Endothelial cell of umbilical vein (primary cell): ENCODE results near the gene HTATSF1. TPM values are rescaled to one million over a fixed set of nuclear protein-coding genes. Genes with fewer than 3 reads are reported as not detected.

Source experiments
- BruUV-seq: library from RNA; stranded (reverse); fragments of 400-500 nt; replicated peaks from 2 replicates; lab custom pipeline; 2021; lab: Mats Ljungman, UMichigan
- CTCF ChIA-PET: fragments of 300-600, 350-600 bp; sonication (Branson Sonifier 250); formaldehyde crosslinking; loops from one replicate; lab custom pipeline; 2021; ENCODE audit warnings: antibody characterized with exemption, inconsistent platforms; lab: Charles Lee
- POLR2A ChIA-PET: fragments of 300-600, 350-600 bp; sonication (Branson Sonifier 250); formaldehyde crosslinking; loops from one replicate; lab custom pipeline; 2021; ENCODE audit warnings: antibody characterized with exemption, inconsistent platforms; lab: Charles Lee
- DNase-seq: peaks from one replicate; pipeline ENCODE4 v3.0.0-alpha.2; 2011; ENCODE audit warnings: low read depth, low spot score
- FAIRE-seq: peaks from 2 replicates; lab custom pipeline; 2011; peaks lifted over from hg19 to GRCh38; lab: Jason Lieb, UNC
- H2AFZ ChIP-seq: 2 replicates; pipeline ENCODE4 v1.6.0; 2012; ENCODE audit warnings: low read depth, low read length, control low read depth, inconsistent platforms
- H3K27ac ChIP-seq: 2 replicates; pipeline ENCODE4 v1.5.1; 2011; ENCODE audit warnings: low read depth, mild to moderate bottlenecking, control low read depth, low read length, moderate library complexity; ENCODE audit not compliant: insufficient read depth
- H3K27me3 ChIP-seq, 2 experiments: 2 replicates each; pipeline versions ENCODE4 v1.6.0 to v1.6.1; 2011; ENCODE audit warnings: low read length in 2 of 2, mixed read lengths in 1 of 2; ENCODE audit not compliant: control insufficient read depth in 2 of 2, insufficient read depth in 2 of 2
- H3K36me3 ChIP-seq, 2 experiments: 2 replicates in 1 of 2; 3 replicates in 1 of 2; pipeline ENCODE4 v1.5.1; 2011; ENCODE audit warnings: low read length in 2 of 2, mild to moderate bottlenecking in 1 of 2, moderate library complexity in 1 of 2; ENCODE audit not compliant: control insufficient read depth in 2 of 2, insufficient read depth in 2 of 2; ENCODE audit errors: extremely low read depth in 1 of 2
- H3K4me1 ChIP-seq: 3 replicates; pipeline ENCODE4 v1.5.1; 2011; ENCODE audit warnings: mild to moderate bottlenecking, low read length; ENCODE audit not compliant: control insufficient read depth, insufficient read depth; ENCODE audit errors: extremely low read depth
- H3K4me2 ChIP-seq: 2 replicates; pipeline ENCODE4 v1.6.1; 2011; ENCODE audit warnings: low read length, control low read depth, mixed read lengths; ENCODE audit not compliant: insufficient read depth
- H3K4me3 ChIP-seq, 3 experiments: fragments of 200-600 bp in 1 of 3; sonication (generic), shearing (Covaris generic) in 1 of 3; replicated peaks in 1 of 3; 2 replicates each; pipeline ENCODE4 v1.5.1; 2011 to 2016; ENCODE audit warnings: control low read depth in 3 of 3, low read length in 3 of 3, mild to moderate bottlenecking in 2 of 3, inconsistent platforms in 1 of 3, low read depth in 1 of 3, moderate library complexity in 1 of 3; ENCODE audit not compliant: insufficient read depth in 1 of 3
- H3K79me2 ChIP-seq: 2 replicates; pipeline ENCODE4 v1.6.0; 2012; ENCODE audit warnings: low read length, inconsistent platforms; ENCODE audit not compliant: control insufficient read depth, insufficient read depth
- H3K9ac ChIP-seq: replicated peaks from 2 replicates; pipeline ENCODE3; 2011; ENCODE audit warnings: low read length, control low read depth; ENCODE audit not compliant: insufficient read depth; ENCODE audit errors: extremely low read depth
- H3K9me1 ChIP-seq: replicated peaks from 3 replicates; pipeline ENCODE4 v1.6.0; 2011; ENCODE audit warnings: mild to moderate bottlenecking, low read length; ENCODE audit not compliant: control insufficient read depth, insufficient read depth; ENCODE audit errors: extremely low read depth
- H3K9me3 ChIP-seq: replicated peaks from 2 replicates; pipeline ENCODE4 v1.5.1; 2012; ENCODE audit warnings: low read length, inconsistent platforms; ENCODE audit not compliant: control insufficient read depth, insufficient read depth
- H4K20me1 ChIP-seq: replicated peaks from 2 replicates; pipeline ENCODE3; 2011; ENCODE audit warnings: mild to moderate bottlenecking, low read length; ENCODE audit not compliant: control insufficient read depth, insufficient read depth; ENCODE audit errors: extremely low read depth
- EZH2 ChIP-seq: IDR thresholded peaks from 2 replicates; pipeline ENCODE4 v1.6.1; 2012; ENCODE audit warnings: borderline replicate concordance, low read depth, mild to moderate bottlenecking, moderate library complexity, low read length, inconsistent platforms; ENCODE audit not compliant: severe bottlenecking
- FOS ChIP-seq: IDR thresholded peaks from 2 replicates; pipeline ENCODE4 v1.6.1; 2011; ENCODE audit warnings: mild to moderate bottlenecking, low read length, moderate library complexity, borderline replicate concordance; ENCODE audit not compliant: insufficient read depth
- POLR2A ChIP-seq: IDR thresholded peaks from 2 replicates; pipeline ENCODE4 v1.6.1; 2012; ENCODE audit warnings: low read depth, mild to moderate bottlenecking, control low read depth, low read length
- dilution Hi-C: fragments of 300-500 bp; cut with MboI; formaldehyde crosslinking; loops from one replicate; pipeline ENCODE4 v1.15.0; 2019; ENCODE audit warnings: low sequenced_read_pairs; ENCODE audit not compliant: extremely low pct_ligation_motif_present
- intact Hi-C: fragments of 100-400 bp; cut with micrococcal nuclease; formaldehyde crosslinking; loops from one replicate; pipeline ENCODE4 v1.10.0; 2022
- polyA plus RNA-seq, 4 experiments: library from polyadenylated mRNA; depleted of rRNA in 3 of 4; stranded (reverse) in 3 of 4; unstranded in 1 of 4; fragments of >200 nt; gene quantifications; 2 replicates each; pipeline versions ENCODE4 v1.2.1 to v1.2.3, GENCODE V29; 2011 to 2012; ENCODE audit warnings: missing spikeins in 1 of 4
- total RNA-seq: library from RNA; stranded (reverse); gene quantifications from 2 replicates; pipeline ENCODE4 v1.2.3, GENCODE V29; 2021
- TF ChIP-seq, protein P1 (sequence below), 2 donors: IDR thresholded peaks; 1 replicate in 1 of 2; 2 replicates in 1 of 2; pipeline ENCODE4 v1.5.1; 2011; ENCODE audit warnings: low read length in 2 of 2, mild to moderate bottlenecking in 2 of 2, moderate library complexity in 2 of 2, control low read depth in 1 of 2, inconsistent platforms in 1 of 2, low read depth in 1 of 2; ENCODE audit not compliant: insufficient read depth in 1 of 2; ENCODE audit errors: extremely low read depth in 1 of 2

Gene HTATSF1
- total and polyA plus RNA-seq, 2 donors (not counting 3 experiments of a cell fraction or from before 2014, with no cell fraction given), result 1.0 to 31.1 TPM

DNA sequence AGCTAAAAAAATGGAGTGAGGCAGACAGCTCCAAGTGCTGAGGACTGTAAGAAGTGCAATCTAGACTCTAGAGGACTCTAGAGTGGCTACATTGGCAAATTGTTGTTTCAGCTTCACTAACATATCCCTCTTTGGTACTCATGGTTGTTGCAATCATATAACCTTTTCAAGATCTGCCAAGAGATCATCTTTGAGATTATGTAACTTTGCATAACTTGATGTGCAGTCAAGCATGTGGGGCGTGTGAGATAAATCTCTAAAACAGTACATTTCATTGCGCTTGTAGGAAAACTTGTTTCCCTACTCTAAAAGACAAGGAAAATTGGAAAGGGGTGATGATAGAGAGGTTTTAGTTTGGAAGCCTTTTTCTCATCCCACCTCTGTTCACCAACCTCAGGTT is 20.9 kb upstream of the HTATSF1 start:
- dilution Hi-C loops, result no loop called here
- ChIA-PET POLR2A (no interaction called here), CTCF (interaction anchor here (1.8 kb wide), 1 partner anchor 448 kb away, joined by 7 read pairs; no protein-coding TSS in a partner anchor)
- FAIRE-seq (no peak), DNase-seq (no peak)
- Histone ChIP-seq H3K9me3 (no peaks in the 10 kb centered on the region), H3K27ac (no peak overlapping the region), H3K36me3 (no peaks in the 10 kb centered on the region), H3K4me1 (no peaks in the 10 kb centered on the region), H3K9me1 (no peaks in the 10 kb centered on the region), H4K20me1 (no peaks in the 10 kb centered on the region), H3K4me3 (no peak overlapping the region), H3K79me2 (no peaks in the 10 kb centered on the region), H3K27me3 (no peaks in the 10 kb centered on the region), H3K4me2 (no peak overlapping the region), H2AFZ (no peak overlapping the region), H3K9ac (no peak overlapping the region)
- intact Hi-C loops, result no loop called here
- no TSS peak for BruUV-seq
- TF ChIP-seq, protein P1, sequence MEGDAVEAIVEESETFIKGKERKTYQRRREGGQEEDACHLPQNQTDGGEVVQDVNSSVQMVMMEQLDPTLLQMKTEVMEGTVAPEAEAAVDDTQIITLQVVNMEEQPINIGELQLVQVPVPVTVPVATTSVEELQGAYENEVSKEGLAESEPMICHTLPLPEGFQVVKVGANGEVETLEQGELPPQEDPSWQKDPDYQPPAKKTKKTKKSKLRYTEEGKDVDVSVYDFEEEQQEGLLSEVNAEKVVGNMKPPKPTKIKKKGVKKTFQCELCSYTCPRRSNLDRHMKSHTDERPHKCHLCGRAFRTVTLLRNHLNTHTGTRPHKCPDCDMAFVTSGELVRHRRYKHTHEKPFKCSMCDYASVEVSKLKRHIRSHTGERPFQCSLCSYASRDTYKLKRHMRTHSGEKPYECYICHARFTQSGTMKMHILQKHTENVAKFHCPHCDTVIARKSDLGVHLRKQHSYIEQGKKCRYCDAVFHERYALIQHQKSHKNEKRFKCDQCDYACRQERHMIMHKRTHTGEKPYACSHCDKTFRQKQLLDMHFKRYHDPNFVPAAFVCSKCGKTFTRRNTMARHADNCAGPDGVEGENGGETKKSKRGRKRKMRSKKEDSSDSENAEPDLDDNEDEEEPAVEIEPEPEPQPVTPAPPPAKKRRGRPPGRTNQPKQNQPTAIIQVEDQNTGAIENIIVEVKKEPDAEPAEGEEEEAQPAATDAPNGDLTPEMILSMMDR (IDR thresholded peaks at IDR 0.05; ENCODE audit: extremely low read depth in 1 of 2, insufficient read depth in 1 of 2, low read depth in 1 of 2, low read length in 2 of 2), result no peak
- TF ChIP-seq EZH2, result no peak
- no peak for TF ChIP-seq POLR2A

DNA sequence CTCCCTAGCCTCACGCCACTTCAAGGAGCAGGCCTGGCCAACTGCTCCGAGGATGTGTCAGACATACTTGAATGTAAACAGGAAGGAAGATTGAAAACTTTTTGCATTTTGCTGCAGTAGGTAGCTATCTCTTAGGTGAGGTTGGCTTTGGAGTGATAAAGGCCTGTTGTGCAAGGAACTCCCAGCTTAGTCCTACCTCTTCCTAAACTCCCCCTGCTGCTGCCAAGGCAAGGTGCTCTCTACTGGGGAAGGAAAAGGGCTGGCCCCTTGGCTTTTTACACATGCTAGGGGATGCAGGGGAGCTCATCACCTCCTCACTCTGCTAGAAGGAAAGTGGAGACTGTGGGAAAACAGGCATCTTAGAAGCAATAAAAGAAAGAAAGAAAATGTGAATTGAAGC is 20.4 kb upstream of the HTATSF1 start:
- CTCF ChIA-PET, result interaction anchor here (1.8 kb wide), 1 partner anchor 449 kb away, joined by 7 read pairs; no protein-coding TSS in a partner anchor
- no peaks in the 10 kb centered on the region for H3K36me3 ChIP-seq
- no peak overlapping the region for H2AFZ ChIP-seq
- H3K9ac ChIP-seq, result no peak overlapping the region
- no peaks in the 10 kb centered on the region for H3K79me2 ChIP-seq
- H4K20me1 ChIP-seq, result no peaks in the 10 kb centered on the region
- dilution Hi-C loops, result no loop called here
- DNase-seq, result no peak
- intact Hi-C loops, result no loop called here
- BruUV-seq, result no TSS peak
- no peaks in the 10 kb centered on the region for H3K9me3 ChIP-seq
- H3K4me1 ChIP-seq, result no peaks in the 10 kb centered on the region
- no peaks in the 10 kb centered on the region for H3K27me3 ChIP-seq
- no peak overlapping the region for H3K4me3 ChIP-seq
- no peak for TF ChIP-seq FOS
- TF ChIP-seq, protein P1 (IDR thresholded peaks at IDR 0.05; ENCODE audit: extremely low read depth in 1 of 2, insufficient read depth in 1 of 2, low read depth in 1 of 2, low read length in 2 of 2), result peak in 1 of 2 donors; percentile 11
- POLR2A ChIA-PET, result no interaction called here
- no peak overlapping the region for H3K27ac ChIP-seq
- no peak for FAIRE-seq
- H3K9me1 ChIP-seq, result no peaks in the 10 kb centered on the region
- no peak overlapping the region for H3K4me2 ChIP-seq
